Activated T-cell treated with anti-CD3 and anti-CD28 coated beads, Interleukin-2, amount 50 U/mL, for 1 hour (primary cell): ENCODE results near the gene SLC49A4.
A peak's percentile ranks its signal among the peaks of the same experiment; 100 is the strongest.
"Not testable (repeated sequence)": the region's sequence is repeated elsewhere in the genome, so short reads cannot be mapped to it uniquely, and the experiment has no call there.

Experiments
- DNase-seq: peaks from one replicate; pipeline ENCODE4 v3.0.0-alpha.2; 2020

Gene SLC49A4

GRCh38 chr3:122794779-122795673 lies at the start of gene SLC49A4:
SLC49A4 (plus strand) TSS chr3:122795069; CDS start chr3:122795193, 124 bp downstream.
- peak; percentile 73 for DNase-seq

- no peak for DNase-seq
Observed at GRCh38 chr3:122745369-122746021, 49.4 kb upstream of the SLC49A4 start.

DNA sequence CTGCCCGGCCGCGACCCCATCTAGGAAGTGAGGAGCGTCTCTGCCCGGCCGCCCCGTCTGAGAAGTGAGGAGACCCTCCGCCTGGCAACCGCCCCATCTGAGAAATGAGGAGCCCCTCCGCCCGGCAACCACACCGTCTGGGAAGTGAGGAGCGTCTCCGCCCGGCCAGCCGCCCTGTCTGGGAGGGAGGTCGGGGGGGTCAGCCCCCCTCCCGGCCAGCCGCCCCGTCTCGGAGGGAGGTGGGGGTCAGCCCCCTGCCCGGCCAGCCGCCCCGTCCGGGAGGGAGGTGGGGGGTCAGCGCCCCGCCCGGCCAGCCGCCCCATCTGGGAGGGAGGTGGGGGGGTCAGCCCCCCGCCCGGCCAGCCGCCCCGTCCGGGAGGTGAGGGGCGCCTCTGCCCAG lies 47.6 kb upstream of the SLC49A4 start:
- not testable (repeated sequence) for DNase-seq

DNA sequence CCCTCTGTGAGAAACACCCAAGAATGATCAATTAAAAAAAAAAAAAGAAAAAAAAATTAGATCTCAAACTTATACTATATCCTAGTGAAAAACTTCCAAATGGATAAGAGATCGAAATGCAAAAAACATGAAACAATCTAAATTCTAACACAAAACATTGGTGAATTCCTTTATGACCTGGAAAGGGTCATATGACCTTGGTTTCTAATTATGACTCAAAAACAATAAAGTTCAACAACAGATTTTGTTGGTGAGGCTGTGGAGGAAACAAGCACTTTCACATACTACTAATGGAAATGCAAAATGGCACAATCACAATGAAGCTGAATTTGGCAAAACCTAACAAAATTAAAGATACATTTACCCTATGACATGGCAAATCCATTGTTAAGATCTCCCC lies 46.5 kb upstream of the SLC49A4 start:
- DNase-seq = no peak

- DNase-seq = no peak
Observed at GRCh38 chr3:122754929-122755328, 39.9 kb upstream of the SLC49A4 start.

GRCh38 chr3:122755491-122755890 lies 39.4 kb upstream of the SLC49A4 start:
- no peak for DNase-seq

- DNase-seq = no peak
Observed at GRCh38 chr3:122758877-122759560, 35.9 kb upstream of the SLC49A4 start.

DNA sequence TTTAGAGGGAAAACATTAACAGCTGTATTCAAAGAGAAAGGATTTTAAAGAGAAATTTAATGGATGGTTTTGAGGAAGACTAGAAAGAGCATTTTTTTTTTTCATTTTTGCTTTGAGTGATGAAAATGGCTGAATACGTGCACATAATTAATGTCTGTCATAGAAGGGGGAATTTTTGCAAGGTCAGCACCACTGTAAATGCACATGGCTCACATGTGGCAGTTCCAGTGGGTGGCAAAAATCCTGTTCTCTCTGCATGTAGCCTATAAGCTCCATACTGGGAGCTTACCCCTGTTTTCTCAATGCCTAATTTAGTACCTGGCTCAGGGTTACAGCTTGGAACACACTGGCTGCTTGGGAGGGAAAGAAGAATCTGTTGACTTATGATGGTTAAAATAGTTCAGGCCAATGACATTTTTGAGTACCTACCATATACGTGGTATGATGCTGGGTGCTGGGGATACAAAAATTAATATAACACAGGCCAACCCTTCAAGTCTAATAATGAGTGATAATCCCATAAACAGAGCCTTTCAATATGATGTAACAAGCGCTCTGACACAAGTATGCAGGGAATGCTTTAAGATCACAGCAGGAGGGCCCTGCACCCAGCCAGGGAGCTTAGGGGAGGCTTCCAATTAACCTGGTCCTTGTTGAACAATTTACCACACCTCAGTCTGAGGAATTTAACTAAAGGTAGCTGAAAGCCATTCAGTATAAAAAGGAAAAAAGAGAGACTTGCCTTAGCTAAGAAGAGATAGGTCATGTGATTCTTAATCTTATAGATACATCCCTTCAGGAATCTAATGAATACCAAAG lies 34.2 kb upstream of the SLC49A4 start:
- DNase-seq = no peak

DNA sequence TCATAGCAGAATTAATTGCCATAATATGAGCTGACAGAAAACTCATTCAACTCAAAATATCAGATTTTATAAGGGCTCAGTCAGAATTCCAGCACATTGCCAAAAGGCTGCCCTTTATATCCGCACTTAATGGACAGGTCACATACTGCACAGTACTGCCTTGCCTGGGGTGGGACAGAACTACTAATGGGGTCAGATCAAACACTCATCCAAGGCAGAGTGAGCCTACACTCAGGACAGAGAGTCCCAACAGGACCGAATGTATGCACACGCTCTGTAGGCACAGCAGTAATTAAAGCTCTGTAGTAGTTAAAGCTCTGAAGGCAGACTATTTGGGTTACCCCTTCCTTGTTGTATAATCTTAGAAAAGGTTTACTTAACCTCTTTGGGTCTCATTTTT lies 28.4 kb upstream of the SLC49A4 start:
- DNase-seq = no peak

DNA sequence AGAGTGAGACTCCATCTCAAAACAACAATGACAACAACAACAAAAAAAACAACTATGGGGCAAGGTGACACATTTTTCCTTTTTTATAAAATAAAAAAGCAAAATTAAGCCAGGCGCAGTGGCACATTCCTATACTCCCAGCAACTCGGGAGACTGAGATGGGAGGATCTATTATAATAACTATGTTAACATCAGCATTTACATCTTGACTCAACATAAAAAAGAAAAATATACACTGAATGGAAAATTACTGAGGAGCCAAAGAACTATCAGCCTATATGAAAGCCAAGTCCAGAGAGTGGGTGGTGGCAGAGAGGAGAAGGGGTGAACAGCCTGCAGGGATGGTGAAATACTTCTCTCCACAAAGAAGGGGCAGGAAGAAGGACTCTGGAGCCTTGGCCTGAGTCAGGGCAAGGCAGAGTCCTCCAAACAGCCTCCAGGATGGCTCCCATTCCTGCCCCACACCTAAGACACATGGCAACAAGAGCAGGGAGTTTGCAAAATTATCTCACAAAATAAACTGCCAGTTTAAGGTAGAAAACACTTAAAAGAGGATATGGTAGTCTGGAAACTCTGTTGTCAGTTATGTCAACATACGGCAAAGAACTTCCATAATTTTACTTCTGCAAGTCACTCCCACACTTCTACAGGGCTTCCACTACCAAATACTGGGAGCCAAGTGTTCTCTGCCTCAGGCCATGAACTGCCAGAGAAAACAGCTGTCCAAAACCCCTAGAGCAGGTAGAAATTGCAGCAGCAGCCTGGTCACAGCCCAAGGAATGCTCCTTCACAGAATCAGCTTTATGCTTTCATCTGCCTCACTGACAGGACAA lies 27.1 kb upstream of the SLC49A4 start:
- DNase-seq = no peak

- no peak for DNase-seq
Observed at GRCh38 chr3:122770521-122771202, 24.2 kb upstream of the SLC49A4 start.

- DNase-seq = no peak
Observed at GRCh38 chr3:122772827-122773226, 22.0 kb upstream of the SLC49A4 start.

GRCh38 chr3:122773944-122774509 lies 20.8 kb upstream of the SLC49A4 start:
- DNase-seq = no peak

DNA sequence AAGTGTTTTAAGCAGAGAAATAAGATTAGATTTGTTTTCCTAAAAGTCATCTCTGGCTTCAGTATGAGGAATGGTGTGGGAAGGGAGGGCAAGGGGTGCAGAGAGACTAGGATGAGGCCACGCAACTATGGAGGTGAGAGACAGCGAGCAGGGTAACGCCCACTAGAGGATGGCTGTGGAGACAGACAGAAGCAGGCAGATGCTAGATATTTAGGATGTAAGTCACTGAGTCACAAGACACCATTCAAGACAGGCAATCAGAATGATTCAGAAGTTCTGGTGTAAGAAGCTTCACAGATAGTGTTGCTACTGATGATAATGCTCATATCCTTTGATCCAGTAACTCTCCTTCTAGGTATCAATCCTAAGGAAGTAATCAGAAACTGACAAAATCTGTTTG lies 20.3 kb upstream of the SLC49A4 start:
- no peak for DNase-seq

DNA sequence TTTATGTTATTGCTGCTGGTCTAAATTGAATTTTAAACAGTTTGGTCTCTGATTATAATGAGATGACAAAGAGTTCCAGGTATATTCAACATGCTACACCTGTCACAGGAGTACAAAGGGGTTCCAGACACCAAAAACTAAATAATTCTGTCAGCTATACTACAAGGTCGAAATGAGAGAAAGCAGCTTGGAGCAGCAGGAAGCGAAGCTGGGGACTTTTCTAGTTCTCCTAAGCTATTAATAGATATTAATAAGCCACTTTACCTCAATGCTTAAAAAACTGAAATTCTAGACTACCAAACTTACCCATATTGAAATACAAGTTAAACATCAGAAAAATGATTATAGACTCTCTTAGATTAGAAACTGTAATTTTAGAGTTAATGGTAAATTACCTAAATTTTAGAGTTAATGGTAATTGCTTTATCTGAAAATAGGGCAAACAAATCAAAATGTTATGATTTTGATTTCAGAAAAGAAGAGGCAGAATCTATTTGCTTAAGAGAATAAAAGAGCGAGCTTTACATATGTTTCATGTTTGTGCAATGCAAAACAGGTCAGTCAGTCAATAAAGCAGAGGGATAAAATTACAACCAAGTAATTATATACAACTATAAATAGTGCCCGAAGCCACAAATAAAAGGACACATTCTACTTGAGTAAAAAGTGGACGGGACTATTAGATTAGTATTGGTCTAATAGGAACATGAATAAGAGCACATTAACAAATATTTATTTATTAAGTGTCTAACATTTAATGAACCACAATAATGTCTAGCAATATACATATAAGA lies 18.0 kb upstream of the SLC49A4 start:
- DNase-seq = no peak

- no peak for DNase-seq
Observed at GRCh38 chr3:122777563-122777962, 17.3 kb upstream of the SLC49A4 start.

- DNase-seq = no peak
Observed at GRCh38 chr3:122782804-122783203, 12.1 kb upstream of the SLC49A4 start.

GRCh38 chr3:122784436-122784835 lies 10.4 kb upstream of the SLC49A4 start:
- no peak for DNase-seq

DNA sequence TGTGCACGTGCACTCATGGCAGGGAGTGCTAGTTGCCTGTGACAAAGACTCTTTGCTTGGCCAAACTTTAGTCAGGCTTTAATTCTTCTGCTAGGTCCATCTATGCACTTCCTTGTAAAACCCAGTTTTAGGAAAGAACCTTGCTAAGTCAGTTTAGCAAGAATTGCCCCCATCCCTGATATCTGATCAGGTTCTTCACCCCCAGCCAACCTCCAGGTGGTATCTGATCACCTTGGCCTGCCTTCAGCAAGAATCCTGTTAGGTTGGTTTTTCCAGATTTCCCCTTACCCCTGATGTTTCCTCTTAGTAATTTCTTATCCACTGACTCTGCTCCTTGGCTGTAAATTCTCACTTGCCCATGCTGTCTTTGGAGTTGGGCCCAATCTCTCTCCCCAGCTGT lies 9.6 kb upstream of the SLC49A4 start:
- DNase-seq = no peak

GRCh38 chr3:122786066-122786465 lies 8.8 kb upstream of the SLC49A4 start:
- no peak for DNase-seq
